ENCODE results near the gene KIT.

Gene KIT

GRCh38 chr4:54708339-54709279 is 50.9 kb downstream of the KIT start:
- DNase-seq = no peak

- no peak for DNase-seq
Observed at GRCh38 chr4:54709400-54709799, 51.6 kb downstream of the KIT start.

- DNase-seq = no peak
Observed at GRCh38 chr4:54712206-54712605, 54.4 kb downstream of the KIT start.

- DNase-seq = no peak
Observed at GRCh38 chr4:54714631-54715030, 56.9 kb downstream of the KIT start.

- no peak for DNase-seq
Observed at GRCh38 chr4:54716478-54717065, 58.8 kb downstream of the KIT start.

GRCh38 chr4:54717694-54718093 is 59.9 kb downstream of the KIT start:
- DNase-seq = no peak

GRCh38 chr4:54719378-54719777 is 61.6 kb downstream of the KIT start:
- DNase-seq = no peak

GRCh38 chr4:54723220-54723619 is 65.5 kb downstream of the KIT start:
- DNase-seq = no peak

GRCh38 chr4:54723820-54724219 is 66.1 kb downstream of the KIT start:
- no peak for DNase-seq

GRCh38 chr4:54726907-54727306 is 69.2 kb downstream of the KIT start:
- no peak for DNase-seq

- DNase-seq = no peak
Observed at GRCh38 chr4:54727346-54727745, 69.6 kb downstream of the KIT start.

- DNase-seq = no peak
Observed at GRCh38 chr4:54728368-54728767, 70.6 kb downstream of the KIT start.

GRCh38 chr4:54729256-54729655 is 71.5 kb downstream of the KIT start:
- no peak for DNase-seq

GRCh38 chr4:54730581-54730980 is 72.8 kb downstream of the KIT start:
- DNase-seq = no peak

GRCh38 chr4:54731552-54731951 is 73.8 kb downstream of the KIT start:
- DNase-seq = no peak

GRCh38 chr4:54731976-54732375 is 74.2 kb downstream of the KIT start:
- no peak for DNase-seq

GRCh38 chr4:54737421-54737820 is 79.7 kb downstream of the KIT start:
- no peak for DNase-seq

GRCh38 chr4:54741202-54741601 is 83.4 kb downstream of the KIT start:
- DNase-seq = no peak

GRCh38 chr4:54742636-54743399 is 85.1 kb downstream of the KIT start:
- no peak for DNase-seq

- DNase-seq = no peak
Observed at GRCh38 chr4:54743562-54743961, 85.8 kb downstream of the KIT start.

GRCh38 chr4:54744487-54744886 is 86.7 kb downstream of the KIT start:
- DNase-seq = no peak

GRCh38 chr4:54745031-54745770 is 87.4 kb downstream of the KIT start:
- no peak for DNase-seq

- no peak for DNase-seq
Observed at GRCh38 chr4:54746218-54746617, 88.5 kb downstream of the KIT start.
